Activated CD8-positive, alpha-beta memory T cell treated with anti-CD3 and anti-CD28 coated beads, Interleukin-2, amount 50 U/mL, for 48 hours (primary cell): ENCODE measurements around the gene WIZ.
"Not testable (repeated sequence)": the region's sequence is repeated elsewhere in the genome, so short reads cannot be mapped to it uniquely, and the experiment has no call there.

Experiments
- DNase-seq: peaks from one replicate; pipeline ENCODE4 v3.0.0-alpha.2; 2020

Gene WIZ

GRCh38 chr19:15449620-15450527, at the start of gene WIZ:
WIZ (minus strand) TSS chr19:15449956; CDS start chr19:15448307, 1,649 bp downstream.
- peak; percentile 91 for DNase-seq

DNA sequence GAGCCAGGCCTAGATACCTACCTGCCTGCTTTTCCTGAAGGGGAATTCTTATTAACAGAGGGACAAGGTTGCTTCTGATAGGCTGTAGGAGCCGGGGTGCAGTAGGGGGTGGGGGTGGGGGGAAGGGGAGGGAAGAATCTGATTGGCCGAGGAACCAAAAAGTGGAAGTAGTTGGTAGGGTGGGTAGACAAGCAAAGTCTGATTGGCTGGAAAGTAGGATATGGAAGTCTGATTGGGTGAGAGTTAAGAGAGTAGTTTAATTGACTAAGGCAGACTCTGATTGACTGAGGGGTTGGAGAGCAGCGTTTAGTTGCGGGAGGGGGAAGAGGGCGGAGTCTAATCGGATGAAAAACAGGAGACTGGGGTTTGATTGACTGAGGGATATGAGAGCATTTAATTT, 49.2 kb upstream of the WIZ start:
- no peak for DNase-seq

DNA sequence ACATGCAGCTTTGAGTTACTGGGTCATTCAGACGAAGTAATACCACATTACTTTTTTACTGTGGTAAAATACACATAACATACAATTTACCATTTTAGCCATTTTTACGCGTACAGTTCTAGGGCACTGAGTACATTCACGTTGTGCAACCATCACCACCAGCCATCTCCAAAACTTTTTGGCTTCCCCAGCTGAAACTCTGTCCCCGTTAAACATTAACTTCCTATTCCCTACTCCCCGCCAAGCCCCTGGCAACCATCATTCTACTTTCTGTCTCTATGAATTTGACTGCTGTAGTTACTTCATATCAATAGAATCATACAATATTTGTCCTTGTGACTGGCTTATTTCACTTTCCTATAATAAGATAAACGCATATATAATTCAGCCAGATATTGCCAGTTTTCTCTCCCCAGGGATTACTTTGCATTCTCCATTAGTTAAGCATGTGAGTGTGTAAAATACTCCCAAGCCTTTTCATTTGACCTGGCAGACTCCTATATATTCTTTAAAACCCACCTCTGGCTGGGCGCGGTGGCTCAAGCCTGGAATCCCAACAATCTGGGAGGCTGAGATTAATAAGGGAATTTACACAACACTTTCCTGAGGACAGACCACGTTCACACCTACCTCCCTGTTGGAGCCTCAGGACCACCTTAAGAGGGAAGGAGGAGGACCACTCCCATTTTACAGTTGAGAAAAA, 48.6 kb upstream of the WIZ start:
- no peak for DNase-seq

- DNase-seq = no peak
Observed at GRCh38 chr19:15495151-15495550, 45.4 kb upstream of the WIZ start.

- DNase-seq = no peak
Observed at GRCh38 chr19:15488489-15489226, 38.9 kb upstream of the WIZ start.

DNA sequence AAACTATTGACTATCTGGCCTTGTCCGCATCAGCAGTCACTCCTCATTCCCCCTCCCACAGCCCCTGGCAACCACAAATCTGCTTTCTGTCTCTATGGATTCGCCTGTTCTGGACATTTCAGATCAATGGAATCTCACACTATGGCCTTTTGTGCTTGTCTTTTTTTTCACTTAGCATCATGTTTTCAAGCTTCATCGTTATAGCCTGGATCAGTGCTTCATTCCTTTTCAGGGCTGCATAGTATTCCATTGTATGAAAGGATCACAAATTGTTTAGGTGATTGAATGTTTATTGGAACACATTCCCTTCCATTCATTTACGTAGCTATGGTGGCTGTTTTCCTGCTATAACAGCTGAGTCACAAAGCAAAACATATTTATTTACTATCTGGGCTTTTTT, 37.3 kb upstream of the WIZ start:
- DNase-seq = no peak

GRCh38 chr19:15485768-15486167, 36.0 kb upstream of the WIZ start:
- DNase-seq = not testable (repeated sequence)

DNA sequence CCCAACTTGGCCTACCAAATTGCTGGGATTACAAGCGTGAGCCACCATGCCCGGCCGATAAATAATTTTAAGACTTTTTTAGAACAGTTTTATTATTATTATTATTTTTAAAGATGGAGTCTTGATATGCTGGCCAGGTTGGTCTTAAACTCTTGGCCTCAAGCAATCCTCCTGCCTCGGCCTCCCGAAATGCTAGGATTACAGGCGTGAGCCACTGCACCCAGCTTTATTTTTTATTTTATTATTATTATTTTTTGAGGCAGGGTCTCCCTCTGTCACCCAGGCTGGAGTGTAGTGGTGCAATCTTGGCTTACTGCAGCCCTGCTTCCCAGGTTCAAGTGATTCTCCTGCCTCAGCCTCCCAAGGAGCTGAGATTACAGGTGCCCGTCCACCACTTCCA, 31.2 kb upstream of the WIZ start:
- not testable (repeated sequence) for DNase-seq

- no peak for DNase-seq
Observed at GRCh38 chr19:15479391-15480345, 29.9 kb upstream of the WIZ start, which contains the start of gene PGLYRP2. PGLYRP2 (minus strand) TSS chr19:15479501; CDS start chr19:15479371, 130 bp downstream.

- DNase-seq = no peak
Observed at GRCh38 chr19:15476325-15476724, 26.6 kb upstream of the WIZ start.

DNA sequence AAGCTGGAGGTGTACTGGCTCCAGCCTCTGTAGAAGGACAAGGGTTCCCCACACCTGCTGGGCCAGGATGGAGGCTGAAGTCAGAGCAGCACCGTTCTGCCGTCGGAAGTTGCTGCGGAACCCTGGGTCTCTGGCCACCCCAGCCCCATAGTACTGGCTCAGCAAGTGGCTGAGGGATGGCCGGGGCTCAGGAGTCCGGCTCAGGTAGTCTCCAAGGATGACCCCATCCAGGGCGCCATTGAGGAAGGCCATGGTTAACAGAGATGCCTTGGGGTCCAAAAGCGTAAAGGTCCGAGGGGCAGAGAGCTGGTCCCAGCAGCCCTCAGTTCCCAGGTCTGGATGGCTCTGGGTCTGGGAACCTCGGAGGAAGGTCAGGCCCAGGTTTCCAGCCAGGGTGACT, 25.9 kb upstream of the WIZ start:
- DNase-seq = no peak

- DNase-seq = no peak
Observed at GRCh38 chr19:15475169-15475568, 25.4 kb upstream of the WIZ start.

DNA sequence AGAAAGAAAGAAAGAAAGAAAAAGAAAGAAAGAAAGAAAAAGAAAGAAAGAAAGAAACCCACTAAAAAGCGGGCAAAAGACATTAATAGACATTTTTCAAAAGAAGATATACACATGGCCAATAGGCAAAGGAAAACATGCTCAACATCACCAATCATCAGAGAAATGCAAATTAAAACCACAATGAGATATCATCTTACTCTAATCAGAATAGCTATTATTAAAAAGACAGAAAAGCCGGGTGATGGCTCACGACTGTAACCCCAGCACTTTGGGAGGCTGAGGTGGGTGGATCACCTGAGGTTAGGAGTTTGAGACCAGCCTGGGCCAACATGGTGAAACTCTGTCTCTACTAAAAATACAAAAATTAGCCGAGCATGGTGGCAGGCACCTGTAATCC, 24.1 kb upstream of the WIZ start:
- not testable (repeated sequence) for DNase-seq

- no peak for DNase-seq
Observed at GRCh38 chr19:15471639-15472101, 21.9 kb upstream of the WIZ start.

GRCh38 chr19:15469513-15470297, 19.9 kb upstream of the WIZ start:
- DNase-seq = no peak

DNA sequence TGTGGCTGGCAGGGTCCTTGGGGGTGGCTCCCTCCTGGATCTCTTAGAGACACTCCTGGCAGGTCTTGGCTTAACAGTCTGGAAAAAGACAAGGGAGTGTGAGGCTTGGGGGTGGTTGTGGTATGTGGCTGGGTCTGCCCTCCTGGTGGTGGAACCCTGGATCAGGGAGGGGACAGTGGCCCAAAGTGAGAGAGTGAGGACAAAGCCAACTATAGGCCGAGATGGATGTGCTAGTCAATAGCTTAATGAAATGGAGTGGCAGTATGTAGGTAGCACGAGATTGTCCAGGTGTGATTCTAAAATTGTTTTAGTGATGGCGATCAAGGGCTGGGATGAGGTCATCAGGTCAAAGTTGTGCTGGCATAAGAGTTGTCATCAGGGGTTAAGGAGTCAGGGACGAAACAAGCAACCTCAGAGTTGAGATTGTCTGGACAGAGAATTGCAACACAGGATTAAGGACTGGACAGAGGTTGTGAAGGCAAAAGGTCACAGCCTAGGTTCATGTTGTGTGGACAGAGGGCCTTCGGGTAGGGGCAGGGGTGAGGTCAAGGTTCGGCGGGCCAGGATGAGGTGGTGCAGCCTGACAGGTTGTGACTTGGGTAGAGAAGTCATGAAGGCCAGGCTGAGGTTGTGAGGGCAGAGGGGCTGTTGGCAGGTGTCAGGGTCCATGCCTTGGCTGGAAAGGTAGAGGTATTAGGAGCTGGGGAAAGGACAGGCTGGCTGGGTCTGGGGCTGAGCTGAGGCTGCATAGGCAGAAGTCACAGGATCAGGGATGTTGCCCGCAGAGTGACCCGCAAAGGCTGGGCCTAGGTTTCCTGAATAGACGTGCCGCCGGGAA, 19.1 kb upstream of the WIZ start:
- no peak for DNase-seq

DNA sequence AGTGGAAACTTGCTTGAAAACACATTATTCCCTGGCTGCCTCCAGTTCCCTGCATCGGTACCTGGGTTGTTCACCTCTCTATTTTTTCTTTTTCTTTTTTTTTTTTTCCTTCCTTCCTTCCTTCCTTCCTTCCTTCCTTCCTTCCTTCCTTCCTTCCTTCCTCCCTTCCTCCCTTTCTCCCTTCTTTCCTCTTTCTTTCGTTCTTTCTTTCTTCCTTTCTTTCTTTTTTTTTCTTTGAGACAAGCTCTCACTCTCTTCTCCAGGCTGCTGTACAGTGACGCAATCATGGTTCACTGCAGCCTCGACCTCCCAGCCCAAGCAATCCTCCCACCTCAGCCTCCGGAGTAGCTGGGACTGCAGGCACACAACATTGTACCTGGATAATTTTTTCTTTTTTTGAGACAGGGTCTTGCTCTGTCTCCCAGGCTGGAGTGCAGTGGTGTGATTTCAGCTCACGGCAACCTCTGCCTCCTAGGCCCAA, 18.0 kb upstream of the WIZ start:
- no peak for DNase-seq

DNA sequence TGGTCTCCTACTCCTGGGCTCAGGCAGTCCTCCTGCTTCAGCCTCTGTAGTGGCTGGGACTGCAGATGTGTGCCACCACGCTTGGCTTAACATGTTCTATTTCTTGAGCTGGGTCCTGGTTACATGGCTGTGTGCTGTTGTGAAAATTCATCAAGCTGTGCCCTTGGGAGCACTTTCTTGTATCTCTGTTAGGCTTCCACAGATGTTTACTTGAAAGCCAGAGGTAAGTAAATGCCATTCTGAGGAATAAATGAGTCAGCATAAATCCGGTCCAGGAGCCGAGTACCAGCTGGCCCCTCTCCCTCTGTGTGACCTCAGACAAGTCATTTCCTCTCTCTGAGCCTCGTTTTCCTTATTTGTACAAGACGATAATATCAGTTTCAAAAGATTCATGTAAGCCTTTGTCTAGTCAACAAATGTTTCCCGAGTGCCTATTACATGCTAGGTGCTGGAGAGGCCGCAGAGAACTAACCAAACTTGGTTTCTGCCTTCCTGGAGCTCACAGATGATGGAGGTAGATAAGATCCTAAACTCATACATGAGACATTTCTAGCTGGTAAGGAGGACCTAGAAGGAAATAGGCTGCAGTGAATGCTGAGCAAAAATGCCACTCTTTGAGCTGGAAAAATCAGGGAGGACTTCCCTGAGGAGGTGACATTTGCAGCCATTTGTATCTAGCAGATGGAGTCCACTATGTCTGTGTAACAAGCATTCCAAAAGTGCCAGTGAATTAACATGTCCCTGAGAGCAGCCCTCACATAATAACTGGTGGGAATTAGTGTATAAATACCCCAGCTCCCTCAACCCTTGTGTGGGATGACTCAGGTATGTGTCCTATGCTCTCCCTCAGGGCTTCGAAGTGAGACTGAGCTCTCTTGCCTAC, 17.3 kb upstream of the WIZ start:
- peak; percentile 70 for DNase-seq
